ENCODE results near the gene CYP11A1. TPM values are rescaled to one million over a fixed set of nuclear protein-coding genes. Genes with fewer than 3 reads are reported as not detected.

Gene CYP11A1
- total and polyA plus RNA-seq, 3 experiments from 2014 or later: not detected

GRCh38 chr15:74306781-74307217 is 60.6 kb downstream of the CYP11A1 start:
- Mint-ChIP-seq H3K36me3 (no peaks in the 10 kb centered on the region), H3K27ac (no peak overlapping the region), H3K4me3 (no peak overlapping the region), H3K27me3 (peaks cover 32 to 67% of the 10 kb centered on the region in 2 donors), H3K9me3 (no peaks in the 10 kb centered on the region), H3K4me1 (no peaks in the 10 kb centered on the region)
- Histone ChIP-seq H3K27ac (ENCODE audit: low read depth, low read length) (no peak overlapping the region), H3K36me3 (ENCODE audit: insufficient read depth, low read length) (no peaks in the 10 kb centered on the region), H3K4me3 (ENCODE audit: low read length) (no peak overlapping the region), H3K9me3 (ENCODE audit: low read length) (no peaks in the 10 kb centered on the region), H3K4me1 (ENCODE audit: insufficient read depth, low read length) (no peaks in the 10 kb centered on the region), H3K27me3 (ENCODE audit: insufficient read depth, low read length, poor library complexity, severe bottlenecking) (peaks cover 12% of the 10 kb centered on the region)
- POLR2A ChIA-PET: no interaction called here
- no peak for DNase-seq
- CTCF ChIA-PET: interaction anchor here (1.2 to 1.5 kb wide), 3 partner anchors 15 to 180 kb away, joined by 5 to 9 read pairs (median 5); no protein-coding TSS in a partner anchor

- no peaks in the 10 kb centered on the region for H3K4me1 ChIP-seq (ENCODE audit: insufficient read depth, low read length)
- Mint-ChIP-seq H3K4me1 (no peaks in the 10 kb centered on the region), H3K27ac (no peak overlapping the region), H3K27me3 (peaks cover 39 to 78% of the 10 kb centered on the region in 2 donors), H3K4me3 (no peak overlapping the region), H3K36me3 (no peaks in the 10 kb centered on the region), H3K9me3 (no peaks in the 10 kb centered on the region)
- no peak for DNase-seq
- no peaks in the 10 kb centered on the region for H3K9me3 ChIP-seq (ENCODE audit: low read length)
- no peak overlapping the region for H3K4me3 ChIP-seq (ENCODE audit: low read length)
- ChIA-PET CTCF (no interaction called here), POLR2A (no interaction called here)
- no peaks in the 10 kb centered on the region for H3K36me3 ChIP-seq (ENCODE audit: insufficient read depth, low read length)
- no peak overlapping the region for H3K27ac ChIP-seq (ENCODE audit: low read depth, low read length)
- peaks cover 12% of the 10 kb centered on the region for H3K27me3 ChIP-seq (ENCODE audit: insufficient read depth, low read length, poor library complexity, severe bottlenecking)
Measured at GRCh38 chr15:74305687-74306086, 61.8 kb downstream of the CYP11A1 start.

- Histone ChIP-seq H3K27ac (ENCODE audit: low read depth, low read length) (no peak overlapping the region), H3K4me3 (ENCODE audit: low read length) (no peak overlapping the region), H3K27me3 (ENCODE audit: insufficient read depth, low read length, poor library complexity, severe bottlenecking) (peaks cover 12% of the 10 kb centered on the region), H3K9me3 (ENCODE audit: low read length) (no peaks in the 10 kb centered on the region), H3K36me3 (ENCODE audit: insufficient read depth, low read length) (no peaks in the 10 kb centered on the region), H3K4me1 (ENCODE audit: insufficient read depth, low read length) (no peaks in the 10 kb centered on the region)
- Mint-ChIP-seq H3K4me1 (no peaks in the 10 kb centered on the region), H3K9me3 (no peaks in the 10 kb centered on the region), H3K36me3 (no peaks in the 10 kb centered on the region), H3K27ac (no peak overlapping the region), H3K4me3 (no peak overlapping the region), H3K27me3 (peaks cover 40 to 89% of the 10 kb centered on the region in 2 donors)
- ChIA-PET CTCF (interaction anchor here (1.0 to 1.3 kb wide), 2 partner anchors 18 kb away, joined by 3 to 4 read pairs; no protein-coding TSS in a partner anchor), POLR2A (no interaction called here)
- no peak for DNase-seq
Measured at GRCh38 chr15:74304431-74304830, 63.0 kb downstream of the CYP11A1 start.

- no peak overlapping the region for H3K4me3 ChIP-seq (ENCODE audit: low read length)
- Mint-ChIP-seq H3K27me3 (peaks cover 40 to 85% of the 10 kb centered on the region in 2 donors), H3K27ac (no peak overlapping the region), H3K4me3 (no peak overlapping the region), H3K36me3 (no peaks in the 10 kb centered on the region), H3K4me1 (no peaks in the 10 kb centered on the region), H3K9me3 (no peaks in the 10 kb centered on the region)
- no peak overlapping the region for H3K27ac ChIP-seq (ENCODE audit: low read depth, low read length)
- H3K9me3 ChIP-seq (ENCODE audit: low read length): no peaks in the 10 kb centered on the region
- H3K36me3 ChIP-seq (ENCODE audit: insufficient read depth, low read length): no peaks in the 10 kb centered on the region
- POLR2A ChIA-PET: no interaction called here
- DNase-seq: no peak
- H3K27me3 ChIP-seq (ENCODE audit: insufficient read depth, low read length, poor library complexity, severe bottlenecking): peaks cover 12% of the 10 kb centered on the region
- CTCF ChIA-PET: interaction anchor here (1.3 kb wide), 1 partner anchor 18 kb away, joined by 3 read pairs; no protein-coding TSS in a partner anchor
- H3K4me1 ChIP-seq (ENCODE audit: insufficient read depth, low read length): no peaks in the 10 kb centered on the region
Measured at GRCh38 chr15:74303741-74304309, 63.6 kb downstream of the CYP11A1 start.

- Histone ChIP-seq H3K36me3 (ENCODE audit: insufficient read depth, low read length) (no peaks in the 10 kb centered on the region), H3K9me3 (ENCODE audit: low read length) (no peaks in the 10 kb centered on the region), H3K27me3 (ENCODE audit: insufficient read depth, low read length, poor library complexity, severe bottlenecking) (peaks cover 12% of the 10 kb centered on the region), H3K27ac (ENCODE audit: low read depth, low read length) (no peak overlapping the region), H3K4me1 (ENCODE audit: insufficient read depth, low read length) (no peaks in the 10 kb centered on the region), H3K4me3 (ENCODE audit: low read length) (no peak overlapping the region)
- Mint-ChIP-seq H3K9me3 (no peaks in the 10 kb centered on the region), H3K4me1 (no peaks in the 10 kb centered on the region), H3K27ac (peak overlapping the region in 1 of 8 donors; percentile 28), H3K36me3 (no peaks in the 10 kb centered on the region), H3K27me3 (peaks cover 41 to 84% of the 10 kb centered on the region in 2 donors), H3K4me3 (no peak overlapping the region)
- POLR2A ChIA-PET: no interaction called here
- CTCF ChIA-PET: interaction anchor here (1.3 kb wide), 1 partner anchor 19 kb away, joined by 3 read pairs; no protein-coding TSS in a partner anchor
- no peak for DNase-seq
Measured at GRCh38 chr15:74302821-74303359, 64.6 kb downstream of the CYP11A1 start.

- peaks cover 33 to 77% of the 10 kb centered on the region in 2 donors for H3K27me3 Mint-ChIP-seq
- Histone ChIP-seq H3K36me3 (ENCODE audit: insufficient read depth, low read length) (no peaks in the 10 kb centered on the region), H3K27ac (ENCODE audit: low read depth, low read length) (no peak overlapping the region), H3K4me1 (ENCODE audit: insufficient read depth, low read length) (no peaks in the 10 kb centered on the region), H3K27me3 (ENCODE audit: insufficient read depth, low read length, poor library complexity, severe bottlenecking) (peaks cover 12% of the 10 kb centered on the region), H3K9me3 (ENCODE audit: low read length) (no peaks in the 10 kb centered on the region), H3K4me3 (ENCODE audit: low read length) (no peak overlapping the region)
- H3K36me3 Mint-ChIP-seq: no peaks in the 10 kb centered on the region
- H3K27ac Mint-ChIP-seq: peak overlapping the region in 1 of 8 donors; percentile 70
- DNase-seq: no peak
- CTCF ChIA-PET: no interaction called here
- H3K4me1 Mint-ChIP-seq: no peaks in the 10 kb centered on the region
- POLR2A ChIA-PET: no interaction called here
- no peaks in the 10 kb centered on the region for H3K9me3 Mint-ChIP-seq
- H3K4me3 Mint-ChIP-seq: no peak overlapping the region
Measured at GRCh38 chr15:74301583-74302361, 65.7 kb downstream of the CYP11A1 start.

- Mint-ChIP-seq H3K27me3 (peaks cover 28 to 64% of the 10 kb centered on the region in 2 donors), H3K4me3 (no peak overlapping the region), H3K9me3 (no peaks in the 10 kb centered on the region), H3K36me3 (no peaks in the 10 kb centered on the region), H3K4me1 (no peaks in the 10 kb centered on the region), H3K27ac (no peak overlapping the region)
- Histone ChIP-seq H3K36me3 (ENCODE audit: insufficient read depth, low read length) (no peaks in the 10 kb centered on the region), H3K27ac (ENCODE audit: low read depth, low read length) (no peak overlapping the region), H3K4me1 (ENCODE audit: insufficient read depth, low read length) (no peaks in the 10 kb centered on the region), H3K27me3 (ENCODE audit: insufficient read depth, low read length, poor library complexity, severe bottlenecking) (peaks cover 12% of the 10 kb centered on the region), H3K4me3 (ENCODE audit: low read length) (no peak overlapping the region), H3K9me3 (ENCODE audit: low read length) (no peaks in the 10 kb centered on the region)
- DNase-seq: no peak
- ChIA-PET POLR2A (no interaction called here), CTCF (no interaction called here)
Measured at GRCh38 chr15:74300057-74300795, 67.2 kb downstream of the CYP11A1 start.

All from CD8-positive, alpha-beta memory T cell (primary cell).